Epithelial cell of proximal tubule (primary cell): ENCODE measurements around the gene EFL1. TPM values are rescaled to one million over a fixed set of nuclear protein-coding genes. Genes with fewer than 3 reads are reported as not detected.

ENCODE experiments used
- DNase-seq: peaks from one replicate; pipeline ENCODE4 v3.0.0-alpha.2; 2011; ENCODE audit warnings: low read depth
- H3K4me3 ChIP-seq: 2 replicates; pipeline ENCODE4 v1.5.1; 2011; ENCODE audit warnings: low read depth, mild to moderate bottlenecking, low read length
- total RNA-seq: library from RNA; depleted of rRNA; stranded (reverse); fragments of >200 nt; gene quantifications from 2 replicates; pipeline ENCODE4 v1.2.3, GENCODE V29; 2015
- TF ChIP-seq, protein P1 (sequence below): conservative IDR thresholded peaks from 2 replicates; pipeline ENCODE4 v1.5.1; 2012; ENCODE audit warnings: low read depth, mild to moderate bottlenecking, low read length

Gene EFL1
- total RNA-seq, 1 donor from 2014 or later: 16.6 TPM

- DNase-seq: no peak
- TF ChIP-seq, protein P1, sequence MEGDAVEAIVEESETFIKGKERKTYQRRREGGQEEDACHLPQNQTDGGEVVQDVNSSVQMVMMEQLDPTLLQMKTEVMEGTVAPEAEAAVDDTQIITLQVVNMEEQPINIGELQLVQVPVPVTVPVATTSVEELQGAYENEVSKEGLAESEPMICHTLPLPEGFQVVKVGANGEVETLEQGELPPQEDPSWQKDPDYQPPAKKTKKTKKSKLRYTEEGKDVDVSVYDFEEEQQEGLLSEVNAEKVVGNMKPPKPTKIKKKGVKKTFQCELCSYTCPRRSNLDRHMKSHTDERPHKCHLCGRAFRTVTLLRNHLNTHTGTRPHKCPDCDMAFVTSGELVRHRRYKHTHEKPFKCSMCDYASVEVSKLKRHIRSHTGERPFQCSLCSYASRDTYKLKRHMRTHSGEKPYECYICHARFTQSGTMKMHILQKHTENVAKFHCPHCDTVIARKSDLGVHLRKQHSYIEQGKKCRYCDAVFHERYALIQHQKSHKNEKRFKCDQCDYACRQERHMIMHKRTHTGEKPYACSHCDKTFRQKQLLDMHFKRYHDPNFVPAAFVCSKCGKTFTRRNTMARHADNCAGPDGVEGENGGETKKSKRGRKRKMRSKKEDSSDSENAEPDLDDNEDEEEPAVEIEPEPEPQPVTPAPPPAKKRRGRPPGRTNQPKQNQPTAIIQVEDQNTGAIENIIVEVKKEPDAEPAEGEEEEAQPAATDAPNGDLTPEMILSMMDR: no peak
- no peak overlapping the region for H3K4me3 ChIP-seq
Observed at GRCh38 chr15:82146576-82146975, 116.0 kb downstream of the EFL1 start.

GRCh38 chr15:82143390-82144385 is 118.8 kb downstream of the EFL1 start:
- H3K4me3 ChIP-seq: no peak overlapping the region
- no peak for DNase-seq
- TF ChIP-seq, protein P1: no peak

GRCh38 chr15:82140886-82141285 is 121.6 kb downstream of the EFL1 start:
- TF ChIP-seq, protein P1: no peak
- DNase-seq: no peak
- H3K4me3 ChIP-seq: no peak overlapping the region

GRCh38 chr15:82139823-82140268 is 122.7 kb downstream of the EFL1 start:
- no peak for DNase-seq

GRCh38 chr15:82138306-82138705 is 124.2 kb downstream of the EFL1 start:
- no peak for DNase-seq
- TF ChIP-seq, protein P1: no peak
- no peak overlapping the region for H3K4me3 ChIP-seq

More at GRCh38 chr15:82139823-82140268, 122.7 kb downstream of the EFL1 start:
- no peak overlapping the region for H3K4me3 ChIP-seq
- TF ChIP-seq, protein P1: peak; percentile 77

GRCh38 chr15:82137261-82137660 is 125.3 kb downstream of the EFL1 start:
- no peak for DNase-seq
- TF ChIP-seq, protein P1: no peak
- no peak overlapping the region for H3K4me3 ChIP-seq
